HFFc6 (cell line): ENCODE measurements around the gene FYB2. TPM values are rescaled to one million over a fixed set of nuclear protein-coding genes. Genes with fewer than 3 reads are reported as not detected.

ENCODE experiments used
- DNase-seq: peaks from one replicate; pipeline ENCODE4 v3.0.0-alpha.2; 2018
- H3K27ac Mint-ChIP-seq: 2 replicates; pipeline ENCODE4 v1.8.0; 2020; ENCODE audit warnings: mild to moderate bottlenecking, mixed read lengths
- H3K27me3 Mint-ChIP-seq: 2 replicates; pipeline ENCODE4 v1.8.0; 2021; ENCODE audit warnings: mild to moderate bottlenecking, moderate library complexity, mixed read lengths; ENCODE audit not compliant: insufficient read depth
- H3K36me3 Mint-ChIP-seq: 2 replicates; pipeline ENCODE4 v1.8.0; 2021; ENCODE audit warnings: low read depth, mixed read lengths
- H3K4me1 Mint-ChIP-seq: 2 replicates; pipeline ENCODE4 v1.8.0; 2020; ENCODE audit warnings: low read depth, mixed read lengths
- H3K4me3 Mint-ChIP-seq: 2 replicates; pipeline ENCODE4 v1.8.0; 2020; ENCODE audit warnings: mild to moderate bottlenecking, moderate library complexity, mixed read lengths
- H3K9me3 Mint-ChIP-seq: 2 replicates; pipeline ENCODE4 v1.8.0; 2020; ENCODE audit warnings: mild to moderate bottlenecking, mixed read lengths
- total RNA-seq, 6 experiments: library from RNA; stranded (reverse); fragmentation: NEBNext Ultra II Directional; extraction: Animal tissue kit (Norgen Biotek cat#: 25700); gene quantifications; 2 replicates in 1 of 6; 3 replicates in 5 of 6; pipeline ENCODE4 v1.2.3, GENCODE V29; 2021
- TF ChIP-seq, protein P1 (sequence below): fragments of 200-600 bp; sonication (generic); IDR thresholded peaks from 2 replicates; pipeline ENCODE4 v1.5.0; 2021; ENCODE audit warnings: antibody characterized with exemption, mild to moderate bottlenecking

FYB2 gene
- total RNA-seq, 6 experiments from 2014 or later: 0.11 TPM; not detected in 5

DNA sequence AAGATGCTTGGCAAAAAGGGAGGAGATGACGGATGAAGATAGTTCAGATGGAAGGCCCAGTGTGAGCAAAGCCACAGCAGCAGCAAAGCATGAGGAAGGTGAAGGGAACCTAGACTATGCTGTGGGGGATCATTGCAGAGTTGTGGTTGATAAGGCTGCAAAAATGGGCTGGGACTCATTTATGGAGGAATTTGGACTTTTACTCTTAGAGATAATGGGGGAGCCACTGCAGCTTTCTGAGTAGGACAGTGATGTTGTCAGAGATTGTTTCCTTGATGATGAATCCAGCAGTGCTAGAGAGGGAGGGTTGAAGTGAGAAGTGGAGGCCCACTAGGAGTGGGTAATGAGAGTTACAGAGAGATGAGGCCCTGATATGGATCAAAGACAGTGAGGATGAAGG lies 33.3 kb upstream of the FYB2 start:
- H3K4me1 Mint-ChIP-seq: peaks cover 7% of the 10 kb centered on the region; the same call in 1 of the 2 replicates
- no peaks in the 10 kb centered on the region; the same call in none of the 2 replicates for H3K27me3 Mint-ChIP-seq
- TF ChIP-seq, protein P1, sequence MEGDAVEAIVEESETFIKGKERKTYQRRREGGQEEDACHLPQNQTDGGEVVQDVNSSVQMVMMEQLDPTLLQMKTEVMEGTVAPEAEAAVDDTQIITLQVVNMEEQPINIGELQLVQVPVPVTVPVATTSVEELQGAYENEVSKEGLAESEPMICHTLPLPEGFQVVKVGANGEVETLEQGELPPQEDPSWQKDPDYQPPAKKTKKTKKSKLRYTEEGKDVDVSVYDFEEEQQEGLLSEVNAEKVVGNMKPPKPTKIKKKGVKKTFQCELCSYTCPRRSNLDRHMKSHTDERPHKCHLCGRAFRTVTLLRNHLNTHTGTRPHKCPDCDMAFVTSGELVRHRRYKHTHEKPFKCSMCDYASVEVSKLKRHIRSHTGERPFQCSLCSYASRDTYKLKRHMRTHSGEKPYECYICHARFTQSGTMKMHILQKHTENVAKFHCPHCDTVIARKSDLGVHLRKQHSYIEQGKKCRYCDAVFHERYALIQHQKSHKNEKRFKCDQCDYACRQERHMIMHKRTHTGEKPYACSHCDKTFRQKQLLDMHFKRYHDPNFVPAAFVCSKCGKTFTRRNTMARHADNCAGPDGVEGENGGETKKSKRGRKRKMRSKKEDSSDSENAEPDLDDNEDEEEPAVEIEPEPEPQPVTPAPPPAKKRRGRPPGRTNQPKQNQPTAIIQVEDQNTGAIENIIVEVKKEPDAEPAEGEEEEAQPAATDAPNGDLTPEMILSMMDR: no peak
- no peaks in the 10 kb centered on the region for H3K36me3 Mint-ChIP-seq
- no peak for DNase-seq
- no peaks in the 10 kb centered on the region for H3K9me3 Mint-ChIP-seq
- no peak overlapping the region for H3K27ac Mint-ChIP-seq
- no peak overlapping the region for H3K4me3 Mint-ChIP-seq

DNA sequence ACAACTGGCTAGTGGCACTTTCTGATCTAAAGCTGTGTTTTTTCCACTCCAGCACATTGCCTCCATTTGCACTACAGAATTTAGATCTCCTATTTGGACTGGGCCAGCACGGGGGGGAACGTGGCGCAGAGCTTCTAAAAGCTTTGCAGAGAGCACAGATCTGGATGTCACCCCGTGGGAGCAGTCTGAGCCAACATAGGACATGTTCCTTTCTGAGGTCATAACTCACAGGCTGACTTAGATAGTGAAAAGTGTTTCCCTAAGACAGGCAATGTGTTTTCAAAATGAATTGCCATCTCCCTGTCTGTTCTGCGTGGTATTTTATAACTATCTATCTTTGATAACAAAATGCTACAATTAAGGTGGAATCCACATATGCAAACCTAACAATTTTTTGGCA lies 31.7 kb upstream of the FYB2 start:
- no peaks in the 10 kb centered on the region for H3K9me3 Mint-ChIP-seq
- no peaks in the 10 kb centered on the region for H3K36me3 Mint-ChIP-seq
- TF ChIP-seq, protein P1: no peak
- no peak for DNase-seq
- peaks cover 7% of the 10 kb centered on the region; the same call in 1 of the 2 replicates for H3K4me1 Mint-ChIP-seq
- no peak overlapping the region for H3K4me3 Mint-ChIP-seq
- no peak overlapping the region for H3K27ac Mint-ChIP-seq
- no peaks in the 10 kb centered on the region; the same call in none of the 2 replicates for H3K27me3 Mint-ChIP-seq

DNA sequence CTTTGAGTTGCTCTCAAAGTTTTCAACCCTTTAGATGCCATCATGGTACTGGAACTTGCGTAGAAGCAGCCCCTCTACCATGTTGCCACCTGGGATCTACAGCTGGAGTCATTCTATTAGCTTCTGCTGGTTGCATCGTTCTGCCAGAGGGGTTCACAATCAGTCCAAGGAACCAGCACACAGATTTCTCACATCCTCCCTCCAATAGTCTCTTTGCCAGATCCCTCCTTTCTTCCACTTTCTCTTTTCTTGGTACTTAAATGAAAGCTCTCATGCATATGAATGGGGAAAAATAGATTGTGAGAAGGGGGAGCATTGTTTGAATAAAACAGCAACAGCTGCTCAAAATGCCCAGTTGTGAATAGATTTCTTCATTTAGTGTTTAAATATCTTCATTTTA lies 31.2 kb upstream of the FYB2 start:
- Mint-ChIP-seq H3K36me3 (no peaks in the 10 kb centered on the region), H3K9me3 (no peaks in the 10 kb centered on the region), H3K4me3 (no peak overlapping the region), H3K27ac (no peak overlapping the region), H3K27me3 (peaks cover 3% of the 10 kb centered on the region), H3K4me1 (peaks cover 7% of the 10 kb centered on the region; the same call in 1 of the 2 replicates)
- DNase-seq: no peak
- TF ChIP-seq, protein P1: no peak

DNA sequence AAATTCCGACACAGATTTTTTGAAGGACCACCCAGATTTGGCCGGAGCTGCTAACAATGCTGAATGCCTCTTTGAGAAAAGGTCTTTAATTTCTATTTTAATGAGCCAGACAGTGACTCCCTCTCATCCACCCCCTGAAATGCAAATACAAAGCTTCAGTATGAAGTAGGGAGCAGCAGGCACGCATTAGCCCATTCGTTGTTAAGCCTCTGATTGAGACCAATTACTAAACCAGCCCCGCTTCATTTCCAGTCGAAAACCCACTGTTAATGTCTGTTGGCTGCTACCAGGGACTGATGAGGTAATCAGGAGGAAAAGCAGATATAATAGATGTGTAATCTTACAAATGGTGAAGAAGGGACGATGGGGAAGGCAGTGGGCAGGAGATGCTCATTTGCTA lies 30.5 kb upstream of the FYB2 start:
- Mint-ChIP-seq H3K36me3 (no peaks in the 10 kb centered on the region), H3K4me1 (peaks cover 7% of the 10 kb centered on the region; the same call in 1 of the 2 replicates), H3K4me3 (no peak overlapping the region), H3K27me3 (peaks cover 3% of the 10 kb centered on the region), H3K9me3 (no peaks in the 10 kb centered on the region), H3K27ac (no peak overlapping the region)
- TF ChIP-seq, protein P1: no peak
- DNase-seq: no peak

DNA sequence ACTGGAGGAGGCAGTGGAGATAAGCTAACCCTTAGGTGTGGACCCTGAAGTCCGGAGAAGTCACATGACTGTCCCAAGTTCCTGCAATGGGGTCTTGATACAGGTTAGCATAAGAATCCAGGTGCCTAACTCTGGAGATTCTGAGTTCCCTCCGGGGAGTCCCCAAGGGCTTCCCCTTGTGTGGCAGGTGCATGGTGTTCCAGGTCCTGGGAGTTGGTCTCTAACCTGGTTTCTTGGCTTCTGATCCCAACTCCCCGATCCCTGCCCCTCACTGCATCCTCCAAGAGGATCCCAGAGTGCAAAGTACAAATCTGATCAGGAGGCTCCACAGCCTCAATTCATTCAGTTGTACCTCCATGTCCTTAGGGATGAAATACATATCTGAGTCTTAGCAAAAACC lies 26.1 kb upstream of the FYB2 start:
- Mint-ChIP-seq H3K27me3 (peaks cover 6% of the 10 kb centered on the region), H3K36me3 (no peaks in the 10 kb centered on the region), H3K4me3 (no peak overlapping the region), H3K4me1 (no peaks in the 10 kb centered on the region), H3K27ac (no peak overlapping the region), H3K9me3 (no peaks in the 10 kb centered on the region)
- TF ChIP-seq, protein P1: no peak
- no peak for DNase-seq
